NOMO-1 treated with dmso at 0.1 percent for 144 hours (cell line): ENCODE data around the gene VPS36.
"Not testable (repeated sequence)": the region's sequence is repeated elsewhere in the genome, so short reads cannot be mapped to it uniquely, and the experiment has no call there.

Experiments used
- DNase-seq: peaks from one replicate; lab custom pipeline; 2025; ENCODE audit not compliant: unreplicated experiment; lab: John Stamatoyannopoulos, UW

The VPS36 gene

GRCh38 chr13:52446265-52446664 lies 4.2 kb downstream of the VPS36 start:
- DNase-seq: no peak

- DNase-seq: no peak
These were observed 18.0 kb downstream of the VPS36 start for GRCh38 chr13:52432456-52432855.

GRCh38 chr13:52428295-52428694 lies 22.1 kb downstream of the VPS36 start:
- no peak for DNase-seq

- DNase-seq: no peak
These were observed 29.2 kb downstream of the VPS36 start for GRCh38 chr13:52421216-52421615.

- DNase-seq: no peak
These were observed 31.4 kb downstream of the VPS36 start for GRCh38 chr13:52419080-52419479.

GRCh38 chr13:52414963-52415362 lies 35.5 kb downstream of the VPS36 start:
- no peak for DNase-seq

- no peak for DNase-seq
These were observed 36.4 kb downstream of the VPS36 start for GRCh38 chr13:52414051-52414450.

- DNase-seq: no peak
These were observed 38.3 kb downstream of the VPS36 start for GRCh38 chr13:52412128-52412527.

GRCh38 chr13:52411629-52412028 lies 38.8 kb downstream of the VPS36 start:
- no peak for DNase-seq

- not testable (repeated sequence) for DNase-seq
These were observed 42.3 kb downstream of the VPS36 start for GRCh38 chr13:52408071-52408658.

GRCh38 chr13:52407436-52407835 lies 43.0 kb downstream of the VPS36 start:
- DNase-seq: not testable (repeated sequence)

GRCh38 chr13:52406629-52407028 lies 43.8 kb downstream of the VPS36 start:
- DNase-seq: no peak

- no peak for DNase-seq
These were observed 44.5 kb downstream of the VPS36 start, which contains the start of gene THSD1 for GRCh38 chr13:52405767-52406494. THSD1 (minus strand) TSS chr13:52406172; CDS start chr13:52402600, 3,572 bp downstream.

- no peak for DNase-seq
These were observed 45.1 kb downstream of the VPS36 start for GRCh38 chr13:52405369-52405766.

- DNase-seq: no peak
These were observed 50.7 kb downstream of the VPS36 start for GRCh38 chr13:52399708-52400107.

GRCh38 chr13:52399046-52399445 lies 51.4 kb downstream of the VPS36 start:
- DNase-seq: no peak

- DNase-seq: no peak
These were observed 54.7 kb downstream of the VPS36 start for GRCh38 chr13:52395704-52396103.

GRCh38 chr13:52394586-52394985 lies 55.8 kb downstream of the VPS36 start:
- no peak for DNase-seq

- no peak for DNase-seq
These were observed 56.7 kb downstream of the VPS36 start for GRCh38 chr13:52393572-52394357.

- no peak for DNase-seq
These were observed 62.7 kb downstream of the VPS36 start for GRCh38 chr13:52387721-52388120.

GRCh38 chr13:52385870-52386269 lies 64.6 kb downstream of the VPS36 start:
- no peak for DNase-seq

GRCh38 chr13:52383366-52383765 lies 67.1 kb downstream of the VPS36 start:
- no peak for DNase-seq
